ENCODE results near the gene USP7. TPM values are rescaled to one million over a fixed set of nuclear protein-coding genes. Genes with fewer than 3 reads are reported as not detected.

Gene USP7
- polyA plus RNA-seq, 3 donors = 18.6 to 30.5 (median 27.3) TPM

GRCh38 chr16:8916541-8917225 lies 47.0 kb downstream of the USP7 start:
- WGBS, 3 donors = 62 to 91% (median 75%) methylated on average over 5 of the region's 5 CpGs
- H3K27ac ChIP-seq (ENCODE audit: low read depth, low read length) = no peak overlapping the region

GRCh38 chr16:8915722-8916301 lies 47.9 kb downstream of the USP7 start:
- no peak overlapping the region for H3K27ac ChIP-seq (ENCODE audit: low read depth, low read length)
- WGBS, 3 donors = 37 to 94% (median 91%) methylated on average over 7 of the region's 7 CpGs

- no peak overlapping the region for H3K27ac ChIP-seq (ENCODE audit: low read depth, low read length)
- 93 to 94% (median 93%) methylated on average over 3 of the region's 3 CpGs for WGBS, 3 donors
These were observed 49.6 kb downstream of the USP7 start for GRCh38 chr16:8914098-8914497.

GRCh38 chr16:8912793-8913192 lies 50.9 kb downstream of the USP7 start:
- 92 to 95% (median 93%) methylated on average over 4 of the region's 4 CpGs for WGBS, 3 donors
- no peak overlapping the region for H3K27ac ChIP-seq (ENCODE audit: low read depth, low read length)

- no peak overlapping the region for H3K27ac ChIP-seq (ENCODE audit: low read depth, low read length)
- WGBS, 3 donors = 76 to 95% (median 87%) methylated on average over 1 of the region's 1 CpG
These were observed 52.9 kb downstream of the USP7 start for GRCh38 chr16:8910811-8911210.

GRCh38 chr16:8908810-8909468 lies 54.8 kb downstream of the USP7 start:
- H3K27ac ChIP-seq (ENCODE audit: low read depth, low read length) = no peak overlapping the region
- 79 to 83% (median 82%) methylated on average over 8 of the region's 8 CpGs for WGBS, 3 donors

GRCh38 chr16:8907096-8907495 lies 56.6 kb downstream of the USP7 start:
- 53 to 82% (median 58%) methylated on average over 4 of the region's 4 CpGs for WGBS, 3 donors
- no peak overlapping the region for H3K27ac ChIP-seq (ENCODE audit: low read depth, low read length)

- WGBS, 3 donors = 86 to 90% (median 88%) methylated on average over 14 of the region's 14 CpGs
- H3K27ac ChIP-seq (ENCODE audit: low read depth, low read length) = no peak overlapping the region
These were observed 57.7 kb downstream of the USP7 start for GRCh38 chr16:8905795-8906591.

- no peak overlapping the region for H3K27ac ChIP-seq (ENCODE audit: low read depth, low read length)
- 70 to 79% (median 75%) methylated on average over 13 of the region's 13 CpGs for WGBS, 3 donors
These were observed 58.4 kb downstream of the USP7 start for GRCh38 chr16:8905168-8905762.

GRCh38 chr16:8904018-8904430 lies 59.7 kb downstream of the USP7 start:
- no peak overlapping the region for H3K27ac ChIP-seq (ENCODE audit: low read depth, low read length)
- WGBS, 3 donors = 85 to 94% (median 87%) methylated on average over 8 of the region's 8 CpGs

GRCh38 chr16:8903004-8903403 lies 60.7 kb downstream of the USP7 start:
- WGBS, 3 donors = 93 to 95% (median 95%) methylated on average over 9 of the region's 9 CpGs
- no peak overlapping the region for H3K27ac ChIP-seq (ENCODE audit: low read depth, low read length)

- no peak overlapping the region for H3K27ac ChIP-seq (ENCODE audit: low read depth, low read length)
- WGBS, 3 donors = 79 to 85% (median 81%) methylated on average over 13 of the region's 13 CpGs
These were observed 62.3 kb downstream of the USP7 start for GRCh38 chr16:8901320-8901861.

- WGBS, 3 donors = 79 to 85% (median 80%) methylated on average over 5 of the region's 5 CpGs
- no peak overlapping the region for H3K27ac ChIP-seq (ENCODE audit: low read depth, low read length)
These were observed 63.4 kb downstream of the USP7 start for GRCh38 chr16:8900343-8900742.

GRCh38 chr16:8899709-8900317 lies 63.9 kb downstream of the USP7 start:
- 83 to 93% (median 83%) methylated on average over 9 of the region's 9 CpGs for WGBS, 3 donors
- H3K27ac ChIP-seq (ENCODE audit: low read depth, low read length) = no peak overlapping the region

- H3K27ac ChIP-seq (ENCODE audit: low read depth, low read length) = no peak overlapping the region
- 95 to 96% (median 96%) methylated on average over 3 of the region's 3 CpGs for WGBS, 3 donors
These were observed 64.9 kb downstream of the USP7 start for GRCh38 chr16:8898660-8899318.

- WGBS, 3 donors = 94 to 96% (median 95%) methylated on average over 21 of the region's 21 CpGs
These were observed 68.9 kb downstream of the USP7 start for GRCh38 chr16:8894736-8895334.

More at GRCh38 chr16:8894736-8895334, 68.9 kb downstream of the USP7 start:
- no peak overlapping the region for H3K27ac ChIP-seq (ENCODE audit: low read depth, low read length)
